Fibroblast of lung (primary cell): ENCODE data around the gene CYP2S1.

ENCODE experiments used
- EZH2 ChIP-seq: IDR thresholded peaks from 2 replicates; pipeline ENCODE4 v1.5.1; 2012; ENCODE audit warnings: low read length, control low read depth, mild to moderate bottlenecking; ENCODE audit errors: missing control alignments
- TF ChIP-seq, protein P1 (sequence below), 2 donors: IDR thresholded peaks in 1 of 2; conservative IDR thresholded peaks in 1 of 2; 1 replicate in 1 of 2; 2 replicates in 1 of 2; pipeline ENCODE4 v1.5.1; 2011 to 2012; ENCODE audit warnings: low read length in 2 of 2, control low read depth in 1 of 2, inconsistent platforms in 1 of 2, low read depth in 1 of 2, mild to moderate bottlenecking in 1 of 2

DNA sequence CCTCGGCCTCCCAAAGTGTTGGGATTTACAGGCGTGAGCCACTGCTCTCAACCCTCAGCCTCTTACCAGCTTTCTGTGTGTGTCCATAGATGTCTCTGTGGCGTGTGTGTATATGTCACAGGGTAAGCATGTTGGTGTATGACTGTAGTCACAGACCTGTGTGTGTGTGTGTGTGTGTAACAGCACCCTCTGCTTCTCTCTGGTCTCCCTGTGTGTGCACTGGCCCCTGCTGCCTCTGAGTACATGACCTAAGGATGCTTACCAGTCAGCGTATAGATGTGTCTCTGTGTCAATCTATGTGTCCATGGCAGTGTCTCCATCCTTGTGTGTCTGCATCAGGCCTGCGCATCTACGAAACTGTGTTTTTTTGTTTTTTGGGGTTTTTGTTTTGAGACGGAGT, 31.6 kb downstream of the CYP2S1 start:
- TF ChIP-seq, protein P1, sequence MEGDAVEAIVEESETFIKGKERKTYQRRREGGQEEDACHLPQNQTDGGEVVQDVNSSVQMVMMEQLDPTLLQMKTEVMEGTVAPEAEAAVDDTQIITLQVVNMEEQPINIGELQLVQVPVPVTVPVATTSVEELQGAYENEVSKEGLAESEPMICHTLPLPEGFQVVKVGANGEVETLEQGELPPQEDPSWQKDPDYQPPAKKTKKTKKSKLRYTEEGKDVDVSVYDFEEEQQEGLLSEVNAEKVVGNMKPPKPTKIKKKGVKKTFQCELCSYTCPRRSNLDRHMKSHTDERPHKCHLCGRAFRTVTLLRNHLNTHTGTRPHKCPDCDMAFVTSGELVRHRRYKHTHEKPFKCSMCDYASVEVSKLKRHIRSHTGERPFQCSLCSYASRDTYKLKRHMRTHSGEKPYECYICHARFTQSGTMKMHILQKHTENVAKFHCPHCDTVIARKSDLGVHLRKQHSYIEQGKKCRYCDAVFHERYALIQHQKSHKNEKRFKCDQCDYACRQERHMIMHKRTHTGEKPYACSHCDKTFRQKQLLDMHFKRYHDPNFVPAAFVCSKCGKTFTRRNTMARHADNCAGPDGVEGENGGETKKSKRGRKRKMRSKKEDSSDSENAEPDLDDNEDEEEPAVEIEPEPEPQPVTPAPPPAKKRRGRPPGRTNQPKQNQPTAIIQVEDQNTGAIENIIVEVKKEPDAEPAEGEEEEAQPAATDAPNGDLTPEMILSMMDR (conservative IDR thresholded peaks at IDR 0.05 in 1 of 2, IDR thresholded peaks at IDR 0.05 in 1 of 2; ENCODE audit: low read depth in 1 of 2, low read length in 2 of 2) = no peak
- TF ChIP-seq EZH2 = no peak
